Natural killer cell (primary cell): Measurements from ENCODE around the gene SH3GL3. TPM values are rescaled to one million over a fixed set of nuclear protein-coding genes. Genes with fewer than 3 reads are reported as not detected.

Experiments used
- ATAC-seq, 3 donors: fragments of 150-1000 bp in 2 of 3; fragments of 200-7000 bp in 1 of 3; cut with Tn5 transposase; 1 replicate in 1 of 3; 2 replicates in 2 of 3; pipeline ENCODE4 v1.10.0; 2021; ENCODE audit warnings: mild to moderate bottlenecking in 2 of 3, moderate library complexity in 2 of 3
- DNase-seq, 2 donors: peaks; one replicate each; pipeline versions ENCODE4 v3.0.0 to v3.0.0-alpha.2; 2013 to 2021; ENCODE audit warnings: mixed read lengths in 1 of 2
- H3K27ac ChIP-seq: one replicate; pipeline ENCODE4 v1.5.1; 2013; ENCODE audit warnings: mild to moderate bottlenecking, low read length
- H3K27me3 ChIP-seq: one replicate; pipeline ENCODE4 v1.6.1; 2013; ENCODE audit warnings: low read length; ENCODE audit not compliant: control insufficient read depth, insufficient read depth
- H3K36me3 ChIP-seq: one replicate; pipeline ENCODE4 v1.6.1; 2013; ENCODE audit warnings: low read length; ENCODE audit not compliant: control insufficient read depth, insufficient read depth
- H3K4me1 ChIP-seq: one replicate; pipeline ENCODE4 v1.6.1; 2013; ENCODE audit warnings: low read length; ENCODE audit not compliant: control insufficient read depth, insufficient read depth
- H3K4me3 ChIP-seq: one replicate; pipeline ENCODE4 v1.5.1; 2013; ENCODE audit warnings: low read length
- H3K9me3 ChIP-seq: one replicate; pipeline ENCODE4 v1.6.1; 2013; ENCODE audit warnings: low read length; ENCODE audit not compliant: control insufficient read depth, insufficient read depth
- H3K27ac Mint-ChIP-seq, 2 donors: one replicate each; pipeline ENCODE4 v1.8.0; 2022; ENCODE audit warnings: mild to moderate bottlenecking in 2 of 2, mixed read lengths in 2 of 2, moderate library complexity in 1 of 2
- H3K27me3 Mint-ChIP-seq, 2 donors: one replicate each; pipeline ENCODE4 v1.8.0; 2022; ENCODE audit warnings: low read depth in 2 of 2, mixed read lengths in 2 of 2
- H3K36me3 Mint-ChIP-seq: one replicate; pipeline ENCODE4 v1.8.0; 2022; ENCODE audit warnings: mixed read lengths
- H3K4me1 Mint-ChIP-seq, 2 donors: one replicate each; pipeline ENCODE4 v1.8.0; 2022; ENCODE audit warnings: mixed read lengths in 2 of 2
- H3K4me3 Mint-ChIP-seq: one replicate; pipeline ENCODE4 v1.8.0; 2022; ENCODE audit warnings: mild to moderate bottlenecking, moderate library complexity, mixed read lengths
- H3K9me3 Mint-ChIP-seq, 2 donors: one replicate each; pipeline ENCODE4 v1.8.0; 2022; ENCODE audit warnings: mixed read lengths in 2 of 2
- CTCF ChIP-seq: fragments of 200-600 bp; IDR thresholded peaks from one replicate; pipeline ENCODE4 v1.8.0; 2022; ENCODE audit warnings: antibody characterized with exemption
- WGBS: methylation state at CpG from one replicate; pipeline ENCODE4 v1.1.7; 2013; ENCODE audit warnings: missing lambda C conversion rate; ENCODE audit not compliant: insufficient coverage; 5-methylcytosine and 5-hydroxymethylcytosine counted together
- intact Hi-C: fragments of 100-400 bp; cut with micrococcal nuclease; formaldehyde crosslinking; loops from one replicate; pipeline ENCODE4 v1.14.2; 2022
- total RNA-seq, 4 donors: library from RNA; stranded (reverse); fragments of 120-200 nt in 1 of 4; gene quantifications; one replicate each; pipeline versions ENCODE4 v1.2.3 to v1.2.4, GENCODE V29; 2013 to 2022

The SH3GL3 gene
- total RNA-seq, 3 donors from 2014 or later (not counting 1 experiment from before 2014, with no cell fraction given) = not detected

- Mint-ChIP-seq H3K27ac (no peak overlapping the region), H3K27me3 (peaks cover 4% of the 10 kb centered on the region in 2 donors), H3K36me3 (no peaks in the 10 kb centered on the region), H3K4me1 (no peaks in the 10 kb centered on the region), H3K4me3 (no peak overlapping the region), H3K9me3 (peaks cover 2 to 6% of the 10 kb centered on the region in 2 donors)
- 94% methylated on average over 3 of the region's 3 CpGs for WGBS
- Histone ChIP-seq H3K4me1 (no peaks in the 10 kb centered on the region), H3K4me3 (no peak overlapping the region), H3K9me3 (no peaks in the 10 kb centered on the region), H3K27me3 (no peaks in the 10 kb centered on the region), H3K27ac (no peak overlapping the region), H3K36me3 (no peaks in the 10 kb centered on the region)
- no peak for TF ChIP-seq CTCF
- ATAC-seq (no peak), DNase-seq (no peak)
- intact Hi-C loops = no loop called here
Measured at GRCh38 chr15:83487519-83487918, 40.4 kb downstream of the SH3GL3 start.

GRCh38 chr15:83489690-83490089 lies 42.5 kb downstream of the SH3GL3 start:
- H3K36me3 Mint-ChIP-seq = no peaks in the 10 kb centered on the region
- Histone ChIP-seq H3K4me1 (no peaks in the 10 kb centered on the region), H3K36me3 (no peaks in the 10 kb centered on the region), H3K9me3 (no peaks in the 10 kb centered on the region), H3K27ac (no peak overlapping the region), H3K4me3 (no peak overlapping the region), H3K27me3 (no peaks in the 10 kb centered on the region)
- no peaks in the 10 kb centered on the region for H3K4me1 Mint-ChIP-seq
- intact Hi-C loops = no loop called here
- no peak overlapping the region for H3K4me3 Mint-ChIP-seq
- TF ChIP-seq CTCF = no peak
- DNase-seq (no peak), ATAC-seq (no peak)
- WGBS = 91% methylated on average over 2 of the region's 2 CpGs
- no peak overlapping the region for H3K27ac Mint-ChIP-seq
- peaks cover 1 to 4% of the 10 kb centered on the region in 2 donors for H3K27me3 Mint-ChIP-seq
- H3K9me3 Mint-ChIP-seq = peaks cover 2 to 6% of the 10 kb centered on the region in 2 donors

DNA sequence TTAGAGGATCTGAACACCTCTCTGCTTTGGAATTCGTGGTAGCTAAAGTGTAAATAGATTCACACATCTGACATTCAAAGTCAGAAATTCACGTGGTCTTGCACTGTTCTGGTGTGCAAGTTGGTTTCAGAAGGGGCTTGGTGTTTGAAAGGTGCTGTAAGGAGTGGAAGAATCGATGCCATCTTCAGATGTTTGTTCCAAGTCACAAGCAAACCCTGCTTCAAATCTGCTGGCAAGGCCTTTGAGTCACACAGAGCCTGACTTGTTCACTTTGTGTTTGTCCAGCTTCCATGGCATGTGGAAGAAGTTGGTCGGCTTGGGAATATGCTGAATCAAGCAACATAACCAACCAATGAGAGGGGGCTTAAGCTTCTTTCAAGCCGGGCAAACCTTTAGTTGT lies 44.3 kb downstream of the SH3GL3 start:
- Mint-ChIP-seq H3K27ac (no peak overlapping the region), H3K4me3 (no peak overlapping the region), H3K9me3 (peaks cover 2 to 6% of the 10 kb centered on the region in 2 donors), H3K4me1 (no peaks in the 10 kb centered on the region), H3K36me3 (no peaks in the 10 kb centered on the region), H3K27me3 (peaks cover 0 to 4% of the 10 kb centered on the region in 2 donors)
- ATAC-seq (no peak), DNase-seq (no peak)
- Histone ChIP-seq H3K4me3 (no peak overlapping the region), H3K9me3 (no peaks in the 10 kb centered on the region), H3K4me1 (no peaks in the 10 kb centered on the region), H3K36me3 (no peaks in the 10 kb centered on the region), H3K27ac (no peak overlapping the region), H3K27me3 (no peaks in the 10 kb centered on the region)
- no peak for TF ChIP-seq CTCF
- 77% methylated on average over 5 of the region's 5 CpGs for WGBS
- intact Hi-C loops = no loop called here

GRCh38 chr15:83496766-83497165 lies 49.6 kb downstream of the SH3GL3 start:
- H3K9me3 ChIP-seq = peaks cover 3% of the 10 kb centered on the region
- Mint-ChIP-seq H3K4me1 (no peaks in the 10 kb centered on the region), H3K9me3 (peaks cover 7 to 13% of the 10 kb centered on the region in 2 donors), H3K27ac (no peak overlapping the region), H3K4me3 (no peak overlapping the region), H3K36me3 (no peaks in the 10 kb centered on the region), H3K27me3 (peaks cover 2 to 8% of the 10 kb centered on the region in 2 donors)
- no peaks in the 10 kb centered on the region for H3K27me3 ChIP-seq
- no peak for DNase-seq
- TF ChIP-seq CTCF = no peak
- H3K4me1 ChIP-seq = no peaks in the 10 kb centered on the region
- 83% methylated on average over 1 of the region's 1 CpG for whole genome bisulfite sequencing
- intact Hi-C loops = no loop called here
- no peak overlapping the region for H3K27ac ChIP-seq
- no peak for ATAC-seq
- H3K36me3 ChIP-seq = no peaks in the 10 kb centered on the region
- no peak overlapping the region for H3K4me3 ChIP-seq
